ENCODE measurements around the gene FTH1.

GRCh38 chr11:61935861-61936260 is 31.6 kb downstream of the FTH1 start:
- TF ChIP-seq EP300 (conservative IDR thresholded peaks at IDR 0.05; ENCODE audit: poor library complexity, severe bottlenecking), result no peak
- no peak for TF ChIP-seq CTCF (IDR thresholded peaks at IDR 0.05; ENCODE audit: poor library complexity, severe bottlenecking)
- no peak for TF ChIP-seq POLR2AphosphoS5 (IDR thresholded peaks at IDR 0.05)
- TF ChIP-seq, protein P1, sequence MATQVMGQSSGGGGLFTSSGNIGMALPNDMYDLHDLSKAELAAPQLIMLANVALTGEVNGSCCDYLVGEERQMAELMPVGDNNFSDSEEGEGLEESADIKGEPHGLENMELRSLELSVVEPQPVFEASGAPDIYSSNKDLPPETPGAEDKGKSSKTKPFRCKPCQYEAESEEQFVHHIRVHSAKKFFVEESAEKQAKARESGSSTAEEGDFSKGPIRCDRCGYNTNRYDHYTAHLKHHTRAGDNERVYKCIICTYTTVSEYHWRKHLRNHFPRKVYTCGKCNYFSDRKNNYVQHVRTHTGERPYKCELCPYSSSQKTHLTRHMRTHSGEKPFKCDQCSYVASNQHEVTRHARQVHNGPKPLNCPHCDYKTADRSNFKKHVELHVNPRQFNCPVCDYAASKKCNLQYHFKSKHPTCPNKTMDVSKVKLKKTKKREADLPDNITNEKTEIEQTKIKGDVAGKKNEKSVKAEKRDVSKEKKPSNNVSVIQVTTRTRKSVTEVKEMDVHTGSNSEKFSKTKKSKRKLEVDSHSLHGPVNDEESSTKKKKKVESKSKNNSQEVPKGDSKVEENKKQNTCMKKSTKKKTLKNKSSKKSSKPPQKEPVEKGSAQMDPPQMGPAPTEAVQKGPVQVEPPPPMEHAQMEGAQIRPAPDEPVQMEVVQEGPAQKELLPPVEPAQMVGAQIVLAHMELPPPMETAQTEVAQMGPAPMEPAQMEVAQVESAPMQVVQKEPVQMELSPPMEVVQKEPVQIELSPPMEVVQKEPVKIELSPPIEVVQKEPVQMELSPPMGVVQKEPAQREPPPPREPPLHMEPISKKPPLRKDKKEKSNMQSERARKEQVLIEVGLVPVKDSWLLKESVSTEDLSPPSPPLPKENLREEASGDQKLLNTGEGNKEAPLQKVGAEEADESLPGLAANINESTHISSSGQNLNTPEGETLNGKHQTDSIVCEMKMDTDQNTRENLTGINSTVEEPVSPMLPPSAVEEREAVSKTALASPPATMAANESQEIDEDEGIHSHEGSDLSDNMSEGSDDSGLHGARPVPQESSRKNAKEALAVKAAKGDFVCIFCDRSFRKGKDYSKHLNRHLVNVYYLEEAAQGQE (IDR thresholded peaks at IDR 0.05; ENCODE audit: borderline replicate concordance), result no peak
- no peak for TF ChIP-seq TAF1 (IDR thresholded peaks at IDR 0.05; ENCODE audit: low read depth)
- no peak for TF ChIP-seq EZH2 (IDR thresholded peaks at IDR 0.05; ENCODE audit: borderline replicate concordance, insufficient read depth, low read length, poor library complexity, severe bottlenecking)
